Activated naive CD4-positive, alpha-beta T cell treated with anti-CD3 and anti-CD28 coated beads, Interleukin-2, amount 50 U/mL, for 72 hours (primary cell): Measurements from ENCODE around the gene BAG1. TPM values are rescaled to one million over a fixed set of nuclear protein-coding genes. Genes with fewer than 3 reads are reported as not detected.
A peak's percentile ranks its signal among the peaks of the same experiment; 100 is the strongest.

ENCODE experiments used
- ATAC-seq, 2 donors: fragments of 150-1000 bp; cut with Tn5 transposase; 2 replicates each; pipeline ENCODE4 v1.10.0; 2021; ENCODE audit warnings: mild to moderate bottlenecking in 2 of 2, moderate library complexity in 2 of 2
- DNase-seq, 2 donors: peaks; one replicate each; pipeline ENCODE4 v3.0.0; 2021 to 2022; ENCODE audit warnings: low spot score in 2 of 2
- H3K27ac Mint-ChIP-seq, 2 donors: one replicate each; pipeline ENCODE4 v1.8.0; 2022; ENCODE audit warnings: mild to moderate bottlenecking in 2 of 2, mixed read lengths in 2 of 2
- H3K36me3 Mint-ChIP-seq, 2 donors: one replicate each; pipeline ENCODE4 v1.8.0; 2022; ENCODE audit warnings: mixed read lengths in 2 of 2
- H3K9me3 Mint-ChIP-seq, 2 donors: one replicate each; pipeline ENCODE4 v1.8.0; 2022; ENCODE audit warnings: mixed read lengths in 2 of 2
- total RNA-seq, 2 donors: library from RNA; stranded (reverse); gene quantifications; one replicate each; pipeline ENCODE4 v1.2.3, GENCODE V29; 2022

Gene BAG1
- total RNA-seq, 2 donors from 2014 or later, result 35.4 to 82.9 TPM

DNA sequence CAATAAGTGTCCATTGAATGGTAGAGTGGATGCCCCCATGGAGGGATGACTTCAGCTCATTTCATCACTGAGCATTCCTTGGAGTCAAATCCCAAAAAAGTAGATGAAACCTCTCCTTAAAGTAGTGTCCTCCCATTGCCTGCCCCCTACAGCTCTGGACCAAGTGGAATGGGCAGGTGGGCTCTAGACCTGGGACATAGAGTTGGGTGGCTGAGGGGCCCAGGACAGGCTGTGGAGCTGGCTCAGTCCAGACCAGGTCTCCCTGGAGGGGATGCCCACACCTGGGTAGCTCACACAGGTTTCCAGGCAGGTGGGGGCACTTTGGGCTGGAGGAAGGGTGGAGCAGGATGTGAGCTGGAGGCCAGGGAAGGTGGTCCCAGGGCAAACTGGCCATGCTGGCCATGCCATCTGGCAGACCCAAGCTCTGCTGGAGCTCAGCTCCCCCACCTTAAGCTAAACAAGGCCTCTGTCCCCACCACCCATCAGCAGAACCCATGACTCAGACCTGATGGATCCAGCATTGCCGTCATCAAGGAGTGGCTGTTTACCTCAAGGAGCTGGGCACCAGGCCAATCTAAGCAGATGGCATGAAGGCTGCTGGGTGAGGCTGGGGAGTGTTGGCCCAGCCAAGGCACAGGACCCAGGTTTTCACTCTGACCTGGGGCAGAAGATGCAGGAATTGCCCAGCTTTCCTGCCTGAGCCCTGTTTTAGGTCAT is 30.7 kb downstream of the BAG1 start:
- Mint-ChIP-seq H3K27ac (no peak overlapping the region), H3K36me3 (no peaks in the 10 kb centered on the region), H3K9me3 (no peaks in the 10 kb centered on the region)
- ATAC-seq (no peak), DNase-seq (no peak)

DNA sequence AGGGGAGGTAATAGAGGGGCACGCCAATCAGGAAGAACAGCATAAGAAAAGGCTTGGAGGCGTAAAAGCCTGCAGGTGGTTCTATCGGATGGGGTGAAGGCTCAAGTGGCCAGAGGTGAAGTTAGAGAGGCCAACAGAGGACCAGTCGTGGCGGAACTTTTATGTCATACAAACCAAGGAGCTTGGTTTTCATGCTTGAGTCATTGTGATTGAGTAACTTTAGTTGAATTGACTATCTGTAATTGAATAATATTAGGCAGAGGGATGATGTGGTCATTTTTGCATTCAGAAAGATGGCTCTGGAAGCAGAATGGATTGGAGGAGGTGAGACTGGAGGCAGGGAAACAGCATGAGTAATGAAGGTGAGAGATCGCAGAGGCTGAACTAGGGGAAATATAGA is 31.7 kb downstream of the BAG1 start:
- Mint-ChIP-seq H3K9me3 (no peaks in the 10 kb centered on the region), H3K36me3 (no peaks in the 10 kb centered on the region), H3K27ac (peak overlapping the region in 1 of 2 donors; percentile 13)
- DNase-seq, result no peak
- no peak for ATAC-seq

DNA sequence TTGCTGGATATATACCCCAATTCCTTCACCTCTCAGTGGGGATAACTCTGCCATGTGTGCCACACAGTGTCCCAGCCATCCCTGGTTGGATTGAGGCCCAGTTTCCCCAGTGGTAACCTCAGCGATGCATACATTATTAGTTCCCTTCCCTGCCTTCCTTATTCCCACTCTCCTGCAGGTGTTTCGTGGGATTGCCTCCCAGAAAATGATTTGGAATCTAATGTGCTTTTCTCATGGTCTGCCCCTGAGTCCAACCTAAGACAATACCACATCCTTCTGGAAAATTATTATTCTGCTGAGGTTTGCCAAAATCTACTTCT is 32.9 kb downstream of the BAG1 start:
- H3K27ac Mint-ChIP-seq, result no peak overlapping the region
- H3K36me3 Mint-ChIP-seq, result no peaks in the 10 kb centered on the region
- ATAC-seq (no peak), DNase-seq (no peak)
- no peaks in the 10 kb centered on the region for H3K9me3 Mint-ChIP-seq

DNA sequence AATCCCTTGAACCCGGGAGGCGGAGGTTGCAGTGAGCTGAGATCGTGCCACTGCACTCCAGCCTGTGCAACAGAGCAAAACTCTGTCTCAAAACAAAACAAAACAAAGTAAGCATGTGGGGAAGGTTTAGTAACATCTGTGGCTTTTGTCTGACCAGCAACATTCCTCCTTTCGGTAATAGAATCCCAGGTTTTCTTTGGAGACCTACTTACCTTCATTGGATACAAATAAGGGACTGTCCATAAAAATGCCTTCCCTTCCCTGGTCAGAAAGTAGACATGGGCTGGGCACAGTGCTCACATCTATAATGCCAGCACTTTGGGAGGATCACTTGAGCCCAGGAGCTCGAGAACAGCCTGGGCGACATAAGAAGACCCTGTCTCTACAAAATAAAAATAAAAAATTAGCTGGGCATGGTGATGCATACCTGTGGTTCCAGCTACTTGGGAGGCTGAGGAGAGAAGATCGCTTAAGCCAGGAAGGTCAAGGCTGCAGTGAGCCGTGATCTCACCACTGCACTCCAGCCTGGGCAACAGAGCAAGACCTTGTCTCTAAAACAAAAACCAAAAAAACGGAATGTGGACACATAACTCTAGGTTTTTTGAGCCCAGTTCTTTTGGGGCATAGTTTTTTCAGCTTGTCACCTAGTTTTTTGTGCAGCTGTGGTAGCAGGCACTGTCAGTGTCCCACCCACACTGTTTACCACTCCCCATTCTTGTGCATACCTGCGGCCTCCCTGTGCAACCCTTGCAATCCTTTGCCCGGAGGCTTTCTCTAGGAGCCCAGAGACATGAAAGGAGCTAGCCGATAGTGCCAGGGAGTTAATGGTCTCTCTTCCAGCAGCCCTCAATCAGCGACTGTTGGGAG is 33.5 kb downstream of the BAG1 start:
- H3K36me3 Mint-ChIP-seq, result no peaks in the 10 kb centered on the region
- no peak for ATAC-seq
- no peak for DNase-seq
- H3K9me3 Mint-ChIP-seq, result no peaks in the 10 kb centered on the region
- no peak overlapping the region for H3K27ac Mint-ChIP-seq

DNA sequence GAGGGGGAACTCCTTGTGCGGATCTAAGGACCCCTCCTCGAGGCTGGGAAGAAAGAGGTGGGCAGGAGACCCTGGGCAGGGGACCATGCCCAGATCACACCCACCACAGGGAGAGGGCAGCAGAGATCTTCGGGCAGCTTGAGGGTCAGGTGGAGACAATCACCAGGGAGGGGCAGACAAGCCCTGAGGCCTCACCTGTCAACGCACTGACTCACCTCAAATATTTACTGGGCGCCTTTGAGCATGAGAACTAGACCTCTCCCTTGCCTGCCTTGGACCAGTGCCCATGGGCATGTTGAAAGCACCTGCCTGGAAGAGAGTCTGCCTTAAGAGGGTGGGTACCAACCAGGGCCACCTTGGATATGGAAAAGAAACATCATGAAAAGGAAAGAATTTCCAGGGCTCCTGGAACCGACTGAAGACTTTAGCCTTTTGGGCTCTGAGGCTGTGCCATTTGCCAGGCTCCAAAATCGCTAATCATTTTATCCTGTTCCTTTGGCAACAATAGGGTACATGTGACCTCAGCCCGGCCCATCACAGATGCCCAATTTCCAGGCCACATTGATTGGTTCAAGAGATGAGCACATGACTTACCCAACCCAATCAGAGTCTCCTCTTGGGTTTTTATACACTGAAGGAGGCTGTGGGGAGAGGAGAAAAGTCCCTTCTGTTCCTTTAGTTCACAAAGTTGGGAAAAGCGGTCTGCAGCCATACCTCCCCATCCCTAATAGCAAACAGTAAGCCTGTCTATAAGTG is 35.0 kb downstream of the BAG1 start:
- no peak for DNase-seq
- Mint-ChIP-seq H3K27ac (no peak overlapping the region), H3K36me3 (no peaks in the 10 kb centered on the region), H3K9me3 (no peaks in the 10 kb centered on the region)
- peak in 1 of 2 donors; percentile 35 for ATAC-seq

DNA sequence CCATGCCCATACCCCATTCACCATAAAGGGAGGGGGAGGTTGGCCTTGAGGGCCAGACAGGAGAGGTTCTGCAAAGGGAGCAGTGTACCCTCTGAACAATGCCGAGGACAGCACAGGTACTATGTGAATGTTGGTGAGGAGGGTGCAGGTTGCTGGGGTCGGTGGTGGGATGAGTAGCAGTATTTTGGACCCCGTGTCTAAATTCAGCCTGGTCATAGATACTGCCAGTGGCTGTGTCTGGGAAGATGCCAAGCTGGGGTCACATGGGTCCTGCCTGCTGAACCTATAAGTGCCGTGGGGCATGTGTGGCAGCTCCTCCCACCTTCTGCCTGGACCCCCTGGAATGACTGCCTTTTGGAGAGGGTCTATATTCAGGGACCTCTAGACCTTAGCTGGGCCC is 35.9 kb downstream of the BAG1 start:
- ATAC-seq, result no peak
- no peak for DNase-seq
- H3K27ac Mint-ChIP-seq, result no peak overlapping the region
- no peaks in the 10 kb centered on the region for H3K36me3 Mint-ChIP-seq
- H3K9me3 Mint-ChIP-seq, result no peaks in the 10 kb centered on the region

DNA sequence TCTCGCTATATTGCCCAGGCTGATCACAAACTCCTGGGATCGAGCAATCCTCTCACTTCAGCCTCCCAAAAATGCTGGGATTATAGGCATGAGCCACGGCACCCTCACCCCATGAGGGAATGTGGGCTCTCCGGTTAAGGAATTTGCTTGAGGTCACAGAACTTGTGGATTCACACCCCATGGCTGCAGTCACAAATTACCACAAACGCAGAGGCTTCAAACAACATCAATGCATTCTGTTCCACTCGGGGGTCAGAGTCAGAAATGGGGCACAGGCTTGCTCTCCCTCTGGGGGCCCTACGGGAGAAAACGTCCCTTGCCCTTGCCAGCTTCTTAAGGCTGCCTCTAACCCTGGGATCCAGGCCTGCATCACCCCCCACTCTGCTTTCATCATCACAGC is 36.8 kb downstream of the BAG1 start:
- ATAC-seq, result no peak
- no peak overlapping the region for H3K27ac Mint-ChIP-seq
- H3K36me3 Mint-ChIP-seq, result no peaks in the 10 kb centered on the region
- DNase-seq, result no peak
- no peaks in the 10 kb centered on the region for H3K9me3 Mint-ChIP-seq

DNA sequence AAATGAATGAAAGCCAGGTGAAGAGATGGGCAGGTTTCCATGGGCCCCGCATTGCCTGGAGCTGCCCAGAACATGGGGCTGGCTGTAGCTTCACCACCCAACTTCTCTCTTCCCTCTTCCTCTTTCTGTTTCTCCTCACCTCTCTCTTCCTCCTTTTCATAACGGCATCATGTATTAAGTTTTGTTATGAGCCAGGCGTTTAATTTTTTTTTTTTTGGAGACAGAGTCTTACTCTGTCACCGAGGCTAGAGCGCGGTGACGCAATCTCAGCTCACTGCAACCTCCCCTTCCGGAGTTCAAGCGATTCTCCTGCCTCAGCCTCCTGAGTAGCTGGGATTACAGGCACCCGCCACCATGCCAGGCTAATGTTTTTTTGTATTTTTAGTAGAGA is 37.5 kb downstream of the BAG1 start:
- Mint-ChIP-seq H3K36me3 (no peaks in the 10 kb centered on the region), H3K9me3 (no peaks in the 10 kb centered on the region), H3K27ac (no peak overlapping the region)
- no peak for ATAC-seq
- no peak for DNase-seq

DNA sequence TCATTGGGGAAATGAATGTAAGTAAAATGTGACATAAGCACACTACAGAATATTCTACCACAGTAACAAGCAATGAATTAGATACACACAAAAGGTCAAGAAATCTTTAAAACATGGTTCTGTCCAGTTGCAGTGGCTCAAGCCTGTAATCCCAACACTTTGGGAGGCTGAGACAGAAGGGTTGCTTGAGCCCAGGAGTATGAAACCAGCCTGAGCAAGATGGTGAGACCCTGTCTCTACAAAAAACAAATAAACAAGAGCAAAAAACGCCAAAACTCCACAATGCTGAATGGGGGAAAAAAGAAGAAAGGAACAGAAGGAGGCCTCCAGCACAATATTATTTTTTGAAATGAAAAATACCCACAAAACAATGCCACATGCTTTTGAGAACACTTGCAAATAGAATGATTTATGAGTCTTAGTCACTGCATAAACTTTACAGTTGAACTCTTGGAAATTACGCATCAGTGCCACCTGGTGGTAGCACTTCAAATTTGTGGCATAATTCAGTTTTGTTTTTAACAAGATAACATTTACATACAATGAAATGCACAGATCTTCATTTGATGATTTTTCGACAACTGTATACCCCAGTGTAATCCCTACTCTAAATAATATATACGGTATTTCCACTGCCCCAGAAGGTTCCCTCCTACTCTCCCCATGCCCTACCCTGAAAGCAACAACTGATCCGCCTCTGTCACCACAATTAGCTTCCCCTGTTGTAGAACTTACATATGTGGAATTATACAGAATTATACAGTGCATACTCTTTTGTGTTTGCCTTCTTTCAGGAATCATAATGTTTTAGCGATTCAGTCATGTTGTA is 39.0 kb downstream of the BAG1 start:
- DNase-seq, result peak in 1 of 2 donors; percentile 73
- peak overlapping the region in 1 of 2 donors; percentile 53 for H3K27ac Mint-ChIP-seq
- H3K9me3 Mint-ChIP-seq, result no peaks in the 10 kb centered on the region
- ATAC-seq, result peak; percentile 72
- no peaks in the 10 kb centered on the region for H3K36me3 Mint-ChIP-seq

DNA sequence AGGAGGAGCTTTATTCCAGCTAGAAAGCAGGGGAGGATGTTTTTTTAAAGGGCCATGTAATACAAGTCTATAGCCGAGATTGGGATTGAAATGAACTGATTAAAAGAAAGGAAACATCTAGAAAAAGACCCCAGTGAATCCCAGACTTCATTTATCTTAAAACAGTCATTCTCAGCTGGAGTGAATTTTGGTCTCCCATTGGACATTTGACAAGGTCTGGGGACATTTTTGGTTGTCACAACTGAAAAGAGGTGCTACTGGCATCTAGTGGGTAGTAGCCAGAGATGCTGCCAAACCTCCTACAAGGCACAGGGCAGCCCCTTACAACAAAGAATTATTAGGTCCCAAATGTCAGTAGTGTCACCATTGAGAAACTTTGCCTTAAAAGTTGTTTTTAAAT is 40.8 kb downstream of the BAG1 start:
- H3K36me3 Mint-ChIP-seq, result no peaks in the 10 kb centered on the region

DNA sequence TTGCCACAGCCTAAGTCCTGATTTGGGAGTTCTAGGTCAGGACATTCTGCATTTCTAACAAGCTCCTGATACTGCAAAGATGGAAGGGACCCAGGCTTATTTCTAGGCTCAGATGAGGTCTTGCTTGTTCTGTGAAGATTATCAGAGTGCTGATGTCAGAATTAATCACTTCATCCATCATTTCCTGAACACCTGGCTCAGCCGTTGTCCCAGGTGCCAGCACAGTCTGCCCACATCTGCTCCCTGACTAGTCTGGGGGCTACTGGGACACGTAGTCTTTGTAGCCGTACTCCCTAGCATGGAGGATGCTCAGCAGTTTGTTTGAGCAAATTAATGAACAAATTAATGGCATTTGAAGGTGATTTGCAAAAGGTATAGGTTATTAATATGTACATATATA is 42.5 kb downstream of the BAG1 start:
- ATAC-seq (no peak), DNase-seq (no peak)
- Mint-ChIP-seq H3K36me3 (no peaks in the 10 kb centered on the region), H3K9me3 (no peaks in the 10 kb centered on the region), H3K27ac (no peak overlapping the region)

More for the DNA sequence above, 40.8 kb downstream of the BAG1 start:
- ATAC-seq (no peak), DNase-seq (no peak)
- H3K27ac Mint-ChIP-seq, result no peak overlapping the region
- no peaks in the 10 kb centered on the region for H3K9me3 Mint-ChIP-seq

DNA sequence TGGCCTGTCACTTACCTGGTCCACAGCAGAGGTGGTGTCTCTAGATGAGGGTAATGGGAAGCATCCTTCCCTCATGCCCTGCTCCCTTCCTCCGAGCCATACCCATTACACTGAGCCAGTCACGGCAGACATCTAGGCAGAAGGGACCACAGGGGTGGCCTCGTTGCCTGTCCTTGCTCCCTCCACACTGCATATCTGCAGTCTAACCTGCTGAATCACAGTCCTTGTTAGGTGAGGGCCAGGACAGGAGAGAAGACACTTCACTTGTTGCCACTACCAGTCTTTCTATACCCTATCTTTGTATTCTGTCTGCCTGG is 43.0 kb downstream of the BAG1 start:
- H3K9me3 Mint-ChIP-seq, result no peaks in the 10 kb centered on the region
- ATAC-seq (no peak), DNase-seq (no peak)
- H3K27ac Mint-ChIP-seq, result peak overlapping the region in 1 of 2 donors; percentile 39
- H3K36me3 Mint-ChIP-seq, result no peaks in the 10 kb centered on the region

DNA sequence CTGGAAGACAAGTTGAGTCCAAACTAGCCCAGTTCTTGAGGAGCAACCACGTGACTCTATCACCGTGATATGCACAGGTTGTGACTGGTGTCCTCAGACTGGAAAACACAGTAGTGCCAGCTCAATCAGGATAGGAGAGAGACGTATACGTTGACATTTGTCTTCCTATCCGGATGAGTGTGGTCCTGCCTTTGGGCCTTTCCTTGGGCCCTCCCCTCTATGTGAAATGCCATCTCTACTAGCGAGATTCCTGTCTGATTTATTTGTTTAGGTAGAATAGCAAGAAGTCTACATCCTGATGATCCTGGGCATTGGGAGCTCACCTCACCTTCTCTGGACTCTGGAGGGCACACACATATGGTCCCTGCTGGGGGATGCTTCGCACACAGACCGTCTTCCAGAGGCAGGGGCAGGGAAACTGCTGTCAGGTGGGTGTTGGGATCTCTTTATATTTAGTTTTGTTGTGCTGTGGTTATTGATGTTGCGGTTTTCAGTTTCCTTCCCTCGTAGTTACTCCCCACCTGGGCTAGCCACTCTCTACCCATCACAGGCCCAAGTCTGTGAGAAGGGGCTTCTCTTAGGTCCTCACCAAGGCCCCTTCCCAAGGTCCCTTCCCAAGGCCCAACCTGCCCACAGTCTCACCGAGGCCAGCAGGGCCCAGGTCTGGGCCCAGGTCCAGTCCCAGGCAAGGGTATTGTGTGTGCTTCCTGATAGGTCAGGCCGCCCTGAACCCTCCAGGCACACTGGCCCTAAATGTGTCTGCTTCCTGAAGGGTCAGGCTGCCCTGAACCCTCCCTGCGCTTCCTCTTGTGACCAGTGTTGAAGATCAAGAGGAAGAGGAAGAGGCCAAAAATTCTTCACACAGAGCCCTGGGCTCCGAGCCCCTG is 43.6 kb downstream of the BAG1 start:
- Mint-ChIP-seq H3K36me3 (no peaks in the 10 kb centered on the region), H3K9me3 (no peaks in the 10 kb centered on the region), H3K27ac (peak overlapping the region; percentile 20 to 39)
- DNase-seq, result no peak
- no peak for ATAC-seq

DNA sequence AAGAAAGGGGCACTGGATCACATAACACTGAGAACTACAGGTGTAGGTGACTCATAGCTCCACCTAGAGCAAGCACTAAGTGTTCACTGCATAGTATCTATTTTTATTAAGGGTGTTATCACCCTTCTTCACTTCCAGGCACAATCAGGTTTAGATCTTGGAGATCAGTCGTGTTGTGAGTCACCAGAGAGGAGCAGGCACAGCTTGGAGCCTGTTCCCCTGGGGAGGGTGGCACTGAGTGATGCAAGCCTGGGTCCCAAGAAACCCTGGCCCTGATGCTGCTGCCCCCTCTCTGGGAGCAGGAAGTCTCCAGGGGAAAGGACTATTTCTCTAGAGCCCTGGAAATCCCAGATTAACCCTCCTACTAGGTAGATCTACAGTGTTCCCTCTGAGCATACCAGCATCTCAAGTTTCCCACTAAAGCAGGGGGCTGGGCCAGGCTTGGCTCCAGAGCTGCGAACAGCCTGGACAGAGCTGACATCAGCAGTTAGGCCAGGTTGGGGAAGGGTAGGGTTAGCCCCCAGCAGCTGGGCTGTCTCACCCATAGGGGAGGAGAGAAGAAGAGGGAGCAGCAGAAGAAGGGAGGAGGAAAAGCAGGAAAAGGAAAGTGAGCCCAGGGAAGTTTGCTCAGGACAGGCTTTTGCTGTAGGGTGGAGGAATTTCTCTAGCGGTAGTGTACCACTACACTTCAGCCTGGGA is 52.7 kb downstream of the BAG1 start:
- Mint-ChIP-seq H3K36me3 (no peaks in the 10 kb centered on the region), H3K27ac (no peak overlapping the region), H3K9me3 (no peaks in the 10 kb centered on the region)
- ATAC-seq (no peak), DNase-seq (no peak)

DNA sequence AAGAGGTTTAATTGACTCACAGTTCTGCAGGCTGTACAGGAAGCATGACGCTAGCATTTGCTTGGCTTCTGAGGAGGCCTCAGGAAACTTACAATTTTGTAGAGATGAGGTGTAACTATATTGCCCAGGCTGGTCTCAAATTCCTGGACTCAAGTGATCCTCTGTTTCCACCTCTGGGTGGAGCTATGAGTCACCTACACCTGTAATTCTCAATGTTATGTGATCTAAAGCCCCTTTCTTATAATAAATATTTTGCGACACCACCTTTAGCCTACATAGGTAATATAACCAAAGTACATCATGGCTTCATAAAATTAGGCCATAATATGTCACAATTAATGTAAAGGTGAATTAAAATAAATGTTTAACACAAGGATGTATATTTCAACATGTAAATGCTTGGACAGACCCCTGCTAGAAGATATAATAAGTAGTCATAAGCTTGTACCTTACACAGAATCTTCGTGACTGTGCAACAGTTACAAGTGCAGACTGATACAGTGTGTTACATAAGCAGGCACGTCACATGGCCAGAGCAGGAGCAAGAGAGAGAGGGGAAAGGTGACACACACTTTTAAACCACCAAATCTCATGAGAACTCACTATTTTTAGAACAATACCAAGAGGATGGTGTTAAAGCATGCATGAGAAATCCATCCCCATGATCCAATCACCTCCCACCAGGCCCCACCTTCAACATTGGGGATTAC is 54.3 kb downstream of the BAG1 start:
- Mint-ChIP-seq H3K27ac (no peak overlapping the region), H3K36me3 (no peaks in the 10 kb centered on the region), H3K9me3 (no peaks in the 10 kb centered on the region)
- DNase-seq (no peak), ATAC-seq (no peak)
